ENCODE data around the gene NBDY.

NBDY gene

GRCh38 chrX:56782352-56782751 is 53.3 kb downstream of the NBDY start:
- Histone ChIP-seq H3K4me3 (ENCODE audit: low read length) (no peak overlapping the region), H3K9ac (ENCODE audit: low read length) (no peak overlapping the region), H3K4me1 (ENCODE audit: control insufficient read depth, low read depth, low read length) (no peaks in the 10 kb centered on the region), H3K9me3 (ENCODE audit: control insufficient read depth, low read depth, low read length) (peaks cover 12% of the 10 kb centered on the region), H3K27ac (ENCODE audit: low read length) (no peak overlapping the region), H3K27me3 (ENCODE audit: control insufficient read depth, insufficient read depth, low read length) (no peaks in the 10 kb centered on the region), H3K36me3 (ENCODE audit: control insufficient read depth, low read depth, low read length) (no peaks in the 10 kb centered on the region)

- Histone ChIP-seq H3K9ac (ENCODE audit: low read length) (no peak overlapping the region), H3K36me3 (ENCODE audit: control insufficient read depth, low read depth, low read length) (no peaks in the 10 kb centered on the region), H3K9me3 (ENCODE audit: control insufficient read depth, low read depth, low read length) (peaks cover 12% of the 10 kb centered on the region), H3K4me3 (ENCODE audit: low read length) (no peak overlapping the region), H3K27me3 (ENCODE audit: control insufficient read depth, insufficient read depth, low read length) (no peaks in the 10 kb centered on the region), H3K27ac (ENCODE audit: low read length) (no peak overlapping the region), H3K4me1 (ENCODE audit: control insufficient read depth, low read depth, low read length) (no peaks in the 10 kb centered on the region)
Observed at GRCh38 chrX:56782791-56783449, 53.9 kb downstream of the NBDY start.

GRCh38 chrX:56783450-56783831 is 54.4 kb downstream of the NBDY start:
- Histone ChIP-seq H3K9ac (ENCODE audit: low read length) (no peak overlapping the region), H3K27me3 (ENCODE audit: control insufficient read depth, insufficient read depth, low read length) (no peaks in the 10 kb centered on the region), H3K9me3 (ENCODE audit: control insufficient read depth, low read depth, low read length) (peaks cover 12% of the 10 kb centered on the region), H3K36me3 (ENCODE audit: control insufficient read depth, low read depth, low read length) (no peaks in the 10 kb centered on the region), H3K4me1 (ENCODE audit: control insufficient read depth, low read depth, low read length) (no peaks in the 10 kb centered on the region), H3K27ac (ENCODE audit: low read length) (no peak overlapping the region), H3K4me3 (ENCODE audit: low read length) (no peak overlapping the region)

- H3K9me3 ChIP-seq (ENCODE audit: control insufficient read depth, low read depth, low read length): peaks cover 12% of the 10 kb centered on the region
- no peak overlapping the region for H3K9ac ChIP-seq (ENCODE audit: low read length)
- H3K27ac ChIP-seq (ENCODE audit: low read length): no peak overlapping the region
- H3K4me3 ChIP-seq (ENCODE audit: low read length): no peak overlapping the region
- H3K36me3 ChIP-seq (ENCODE audit: control insufficient read depth, low read depth, low read length): no peaks in the 10 kb centered on the region
- H3K4me1 ChIP-seq (ENCODE audit: control insufficient read depth, low read depth, low read length): no peaks in the 10 kb centered on the region
- H3K27me3 ChIP-seq (ENCODE audit: control insufficient read depth, insufficient read depth, low read length): no peaks in the 10 kb centered on the region
Observed at GRCh38 chrX:56783996-56784620, 55.1 kb downstream of the NBDY start.

GRCh38 chrX:56784666-56785065 is 55.6 kb downstream of the NBDY start:
- H3K9me3 ChIP-seq (ENCODE audit: control insufficient read depth, low read depth, low read length): peaks cover 12% of the 10 kb centered on the region
- no peak overlapping the region for H3K27ac ChIP-seq (ENCODE audit: low read length)
- H3K36me3 ChIP-seq (ENCODE audit: control insufficient read depth, low read depth, low read length): no peaks in the 10 kb centered on the region
- H3K4me1 ChIP-seq (ENCODE audit: control insufficient read depth, low read depth, low read length): no peaks in the 10 kb centered on the region
- no peak overlapping the region for H3K4me3 ChIP-seq (ENCODE audit: low read length)
- H3K9ac ChIP-seq (ENCODE audit: low read length): no peak overlapping the region
- no peaks in the 10 kb centered on the region for H3K27me3 ChIP-seq (ENCODE audit: control insufficient read depth, insufficient read depth, low read length)

- no peaks in the 10 kb centered on the region for H3K36me3 ChIP-seq (ENCODE audit: control insufficient read depth, low read depth, low read length)
- H3K4me3 ChIP-seq (ENCODE audit: low read length): no peak overlapping the region
- no peaks in the 10 kb centered on the region for H3K4me1 ChIP-seq (ENCODE audit: control insufficient read depth, low read depth, low read length)
- H3K27ac ChIP-seq (ENCODE audit: low read length): no peak overlapping the region
- H3K27me3 ChIP-seq (ENCODE audit: control insufficient read depth, insufficient read depth, low read length): no peaks in the 10 kb centered on the region
- peaks cover 12% of the 10 kb centered on the region for H3K9me3 ChIP-seq (ENCODE audit: control insufficient read depth, low read depth, low read length)
- no peak overlapping the region for H3K9ac ChIP-seq (ENCODE audit: low read length)
Observed at GRCh38 chrX:56785442-56785841, 56.4 kb downstream of the NBDY start.

- Histone ChIP-seq H3K4me1 (ENCODE audit: control insufficient read depth, low read depth, low read length) (no peaks in the 10 kb centered on the region), H3K9ac (ENCODE audit: low read length) (no peak overlapping the region), H3K27ac (ENCODE audit: low read length) (no peak overlapping the region), H3K36me3 (ENCODE audit: control insufficient read depth, low read depth, low read length) (no peaks in the 10 kb centered on the region), H3K9me3 (ENCODE audit: control insufficient read depth, low read depth, low read length) (peaks cover 14% of the 10 kb centered on the region), H3K27me3 (ENCODE audit: control insufficient read depth, insufficient read depth, low read length) (no peaks in the 10 kb centered on the region), H3K4me3 (ENCODE audit: low read length) (no peak overlapping the region)
Observed at GRCh38 chrX:56786889-56787733, 58.1 kb downstream of the NBDY start.

DNA sequence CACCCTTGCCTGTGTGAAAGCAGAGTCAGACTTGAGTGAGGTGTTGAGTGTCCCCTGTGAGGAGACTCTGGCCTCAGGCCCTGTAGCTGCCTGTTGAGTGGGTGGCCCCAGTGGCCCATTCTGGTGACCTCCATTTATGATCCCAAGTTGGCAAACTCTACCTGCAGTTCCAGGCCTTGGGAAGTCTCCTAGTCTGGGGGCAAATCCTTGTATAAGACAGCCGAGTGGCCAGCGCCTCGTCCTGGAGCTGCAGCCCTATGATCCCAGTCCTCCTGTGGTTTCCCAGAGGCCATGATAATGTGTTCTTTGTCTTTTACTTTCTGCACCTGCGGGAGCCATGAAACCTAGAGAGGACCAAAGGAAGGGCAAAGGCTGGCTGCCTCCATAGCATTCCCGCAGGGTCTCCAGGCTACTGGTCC is 58.7 kb downstream of the NBDY start:
- no peak overlapping the region for H3K9ac ChIP-seq (ENCODE audit: low read length)
- H3K4me3 ChIP-seq (ENCODE audit: low read length): no peak overlapping the region
- no peak overlapping the region for H3K27ac ChIP-seq (ENCODE audit: low read length)
- H3K4me1 ChIP-seq (ENCODE audit: control insufficient read depth, low read depth, low read length): no peaks in the 10 kb centered on the region
- H3K27me3 ChIP-seq (ENCODE audit: control insufficient read depth, insufficient read depth, low read length): no peaks in the 10 kb centered on the region
- peaks cover 8% of the 10 kb centered on the region for H3K9me3 ChIP-seq (ENCODE audit: control insufficient read depth, low read depth, low read length)
- H3K36me3 ChIP-seq (ENCODE audit: control insufficient read depth, low read depth, low read length): no peaks in the 10 kb centered on the region

DNA sequence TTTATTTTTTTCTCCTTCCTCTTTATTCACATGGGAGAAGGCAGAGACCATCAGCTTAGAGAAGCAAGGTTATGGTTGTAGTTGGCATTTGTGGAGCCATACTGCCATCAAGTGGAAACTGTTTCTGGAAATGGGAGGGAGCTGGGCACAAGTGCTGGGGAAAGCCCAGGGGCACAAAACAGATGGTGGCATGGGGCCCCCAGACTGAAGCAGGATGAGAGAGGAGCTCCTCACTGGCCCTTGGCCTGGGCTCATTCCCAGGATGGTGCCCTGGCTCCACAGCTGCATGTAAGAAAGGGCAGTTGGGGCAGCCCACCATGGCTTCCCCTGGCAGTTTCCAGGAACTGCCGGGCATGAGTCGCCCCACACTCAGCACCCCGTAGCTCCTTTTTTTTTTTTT is 59.2 kb downstream of the NBDY start:
- Histone ChIP-seq H3K9me3 (ENCODE audit: control insufficient read depth, low read depth, low read length) (peaks cover 7% of the 10 kb centered on the region), H3K4me3 (ENCODE audit: low read length) (no peak overlapping the region), H3K27ac (ENCODE audit: low read length) (no peak overlapping the region), H3K27me3 (ENCODE audit: control insufficient read depth, insufficient read depth, low read length) (no peaks in the 10 kb centered on the region), H3K36me3 (ENCODE audit: control insufficient read depth, low read depth, low read length) (no peaks in the 10 kb centered on the region), H3K4me1 (ENCODE audit: control insufficient read depth, low read depth, low read length) (no peaks in the 10 kb centered on the region), H3K9ac (ENCODE audit: low read length) (no peak overlapping the region)

DNA sequence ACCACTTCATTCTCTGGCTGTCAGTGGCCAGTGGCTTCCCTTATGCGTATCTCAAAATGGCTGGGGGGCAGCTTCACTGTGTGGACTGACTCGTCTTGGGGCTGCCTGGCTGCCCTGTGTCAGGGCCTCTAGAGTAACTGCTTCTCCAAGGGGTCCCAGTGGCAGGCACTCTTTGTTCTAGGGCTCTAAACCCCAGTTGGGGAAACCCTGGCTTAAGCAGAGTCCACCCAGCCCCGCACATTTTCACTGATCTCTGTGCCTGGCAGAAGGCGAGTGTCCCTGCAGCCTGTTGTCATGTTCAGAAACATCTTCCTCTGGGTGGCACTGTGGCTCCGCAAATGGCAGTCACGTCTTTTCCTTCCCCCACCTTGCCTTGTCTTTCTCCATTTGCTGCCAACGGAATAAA is 59.7 kb downstream of the NBDY start:
- no peak overlapping the region for H3K4me3 ChIP-seq (ENCODE audit: low read length)
- H3K4me1 ChIP-seq (ENCODE audit: control insufficient read depth, low read depth, low read length): no peaks in the 10 kb centered on the region
- no peaks in the 10 kb centered on the region for H3K27me3 ChIP-seq (ENCODE audit: control insufficient read depth, insufficient read depth, low read length)
- H3K27ac ChIP-seq (ENCODE audit: low read length): no peak overlapping the region
- H3K9me3 ChIP-seq (ENCODE audit: control insufficient read depth, low read depth, low read length): peaks cover 7% of the 10 kb centered on the region
- H3K36me3 ChIP-seq (ENCODE audit: control insufficient read depth, low read depth, low read length): no peaks in the 10 kb centered on the region
- H3K9ac ChIP-seq (ENCODE audit: low read length): no peak overlapping the region

- Histone ChIP-seq H3K9me3 (ENCODE audit: control insufficient read depth, low read depth, low read length) (peaks cover 7% of the 10 kb centered on the region), H3K4me3 (ENCODE audit: low read length) (no peak overlapping the region), H3K9ac (ENCODE audit: low read length) (no peak overlapping the region), H3K27me3 (ENCODE audit: control insufficient read depth, insufficient read depth, low read length) (no peaks in the 10 kb centered on the region), H3K36me3 (ENCODE audit: control insufficient read depth, low read depth, low read length) (no peaks in the 10 kb centered on the region), H3K4me1 (ENCODE audit: control insufficient read depth, low read depth, low read length) (no peaks in the 10 kb centered on the region), H3K27ac (ENCODE audit: low read length) (no peak overlapping the region)
Observed at GRCh38 chrX:56789518-56790070, 60.6 kb downstream of the NBDY start.
